NCI-H510A treated with DMSO at 0.1 percent for 48 hours (cell line): ENCODE data around the gene HOXA7.

Experiments
- DNase-seq: peaks from one replicate; lab custom pipeline; 2025; lab: John Stamatoyannopoulos, UW

Gene HOXA7

DNA sequence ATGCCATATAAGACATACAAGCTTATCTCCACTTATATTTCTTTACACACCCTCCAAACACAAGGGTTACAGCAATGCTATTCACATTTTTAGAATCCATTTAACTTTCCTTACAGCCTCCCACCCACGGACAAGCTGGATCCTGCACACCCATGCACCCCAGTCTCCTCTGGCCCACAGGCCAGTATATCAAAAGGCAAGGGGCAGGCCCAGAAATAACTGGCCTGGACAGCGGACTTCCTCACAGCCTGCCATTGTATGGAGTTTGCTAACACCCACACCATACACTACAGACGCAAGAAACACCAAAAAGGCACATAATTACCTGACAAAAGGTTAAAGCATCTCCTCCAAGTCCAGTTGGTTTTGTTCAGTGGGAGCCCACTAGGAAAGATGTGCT lies 37.9 kb downstream of the HOXA7 start:
- no peak for DNase-seq

- DNase-seq: no peak
These were observed 38.5 kb downstream of the HOXA7 start for GRCh38 chr7:27117887-27118491.

DNA sequence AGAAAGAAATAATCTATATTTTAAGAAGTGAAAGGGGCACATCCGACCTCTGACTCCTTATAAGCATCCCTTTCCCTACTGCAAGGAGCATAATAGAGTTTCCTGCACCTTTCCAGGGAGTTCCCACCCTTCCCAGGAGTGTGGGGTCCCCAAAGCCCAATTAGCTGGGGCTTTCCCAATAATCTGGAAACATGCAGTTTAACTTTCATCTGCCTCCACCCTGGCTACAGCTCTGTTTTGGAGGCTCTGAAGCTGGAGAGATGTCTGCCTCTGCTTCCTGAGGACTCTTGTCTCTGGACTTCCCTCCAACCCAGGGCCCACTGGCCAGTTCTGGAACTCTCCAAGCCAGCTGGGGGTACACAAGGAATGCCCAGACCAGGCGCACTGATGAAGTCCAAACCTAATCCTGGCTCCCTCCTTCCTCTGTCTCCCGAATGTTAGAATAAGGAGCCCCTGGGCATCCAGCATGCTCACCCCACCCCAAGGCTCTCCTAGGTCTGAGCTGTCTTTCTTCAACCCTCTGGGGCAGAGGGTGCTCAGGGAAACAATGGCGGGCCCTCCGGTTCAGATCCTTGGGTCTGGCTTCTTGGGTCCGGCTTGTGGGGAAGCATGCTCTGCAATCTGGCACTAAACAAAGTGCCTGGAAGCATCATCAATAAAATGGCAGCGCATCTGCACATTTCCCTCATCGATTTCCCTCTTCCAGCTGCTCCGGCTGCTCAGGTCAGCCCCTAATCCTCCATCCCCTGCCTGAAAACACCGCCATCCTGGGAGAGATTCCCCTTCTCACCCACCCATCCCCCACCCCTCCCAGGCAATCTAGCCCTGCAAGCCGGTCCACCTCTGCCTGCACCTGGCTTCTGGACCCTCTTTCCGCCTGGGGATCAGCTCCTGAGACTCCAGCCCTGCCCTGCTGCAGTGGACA lies 39.3 kb downstream of the HOXA7 start:
- DNase-seq: no peak

GRCh38 chr7:27116031-27116961 lies 40.2 kb downstream of the HOXA7 start:
- no peak for DNase-seq

DNA sequence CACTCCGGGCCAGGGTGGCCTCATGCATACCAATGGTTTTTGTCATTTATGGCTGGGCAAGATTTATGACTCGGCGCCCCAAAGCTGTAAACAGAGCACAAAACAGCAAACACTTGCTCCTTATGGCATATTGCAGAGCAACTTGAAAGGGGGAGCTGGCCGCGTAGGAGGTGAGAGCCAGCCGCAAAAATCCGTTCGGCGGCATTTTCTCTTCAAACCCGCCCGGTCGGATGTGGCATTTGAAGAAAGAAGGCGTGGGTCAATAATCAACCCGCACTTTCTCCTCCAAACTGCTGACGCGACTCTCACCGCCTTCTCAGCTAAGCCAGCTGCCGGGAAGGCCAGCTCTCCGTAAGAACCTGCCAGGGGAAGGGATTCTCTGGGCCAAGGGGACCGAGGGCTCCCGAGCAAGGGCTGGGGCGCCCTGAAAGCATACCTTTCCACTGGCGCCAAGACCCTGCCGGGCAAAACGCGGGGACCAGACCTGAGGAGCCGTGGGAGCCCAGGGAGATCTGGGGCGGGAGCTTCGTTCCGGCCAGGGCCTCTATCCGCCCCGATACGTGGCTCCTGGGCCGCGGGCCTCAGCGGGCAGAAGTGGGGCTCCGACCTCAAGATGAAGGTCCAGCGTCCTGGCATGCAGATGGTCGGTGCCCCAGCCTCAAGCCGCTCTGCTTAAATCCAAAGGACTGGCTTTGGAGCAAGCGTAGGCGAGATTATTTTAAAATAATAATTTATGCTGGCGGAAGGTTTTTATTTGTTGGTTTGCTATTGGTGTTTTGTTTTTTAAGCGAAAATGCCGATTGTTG lies 41.1 kb downstream of the HOXA7 start:
- DNase-seq: no peak

DNA sequence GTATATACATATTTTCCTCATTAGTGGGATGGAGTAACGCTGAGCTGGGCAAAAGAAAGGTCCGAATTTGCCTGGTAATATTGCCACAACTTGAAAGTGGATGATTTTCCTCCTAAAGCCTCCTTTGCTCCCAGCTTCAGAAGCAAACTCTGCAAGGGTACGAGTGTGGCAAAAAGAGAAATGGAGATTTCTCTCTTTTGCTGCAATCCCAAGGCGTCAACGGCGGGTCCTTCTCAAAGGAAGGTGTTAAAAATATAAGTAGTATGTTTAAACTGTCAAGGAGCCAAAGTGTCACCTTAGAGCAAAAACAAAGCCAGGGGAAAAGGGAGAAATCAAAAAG lies 41.6 kb downstream of the HOXA7 start:
- no peak for DNase-seq

DNA sequence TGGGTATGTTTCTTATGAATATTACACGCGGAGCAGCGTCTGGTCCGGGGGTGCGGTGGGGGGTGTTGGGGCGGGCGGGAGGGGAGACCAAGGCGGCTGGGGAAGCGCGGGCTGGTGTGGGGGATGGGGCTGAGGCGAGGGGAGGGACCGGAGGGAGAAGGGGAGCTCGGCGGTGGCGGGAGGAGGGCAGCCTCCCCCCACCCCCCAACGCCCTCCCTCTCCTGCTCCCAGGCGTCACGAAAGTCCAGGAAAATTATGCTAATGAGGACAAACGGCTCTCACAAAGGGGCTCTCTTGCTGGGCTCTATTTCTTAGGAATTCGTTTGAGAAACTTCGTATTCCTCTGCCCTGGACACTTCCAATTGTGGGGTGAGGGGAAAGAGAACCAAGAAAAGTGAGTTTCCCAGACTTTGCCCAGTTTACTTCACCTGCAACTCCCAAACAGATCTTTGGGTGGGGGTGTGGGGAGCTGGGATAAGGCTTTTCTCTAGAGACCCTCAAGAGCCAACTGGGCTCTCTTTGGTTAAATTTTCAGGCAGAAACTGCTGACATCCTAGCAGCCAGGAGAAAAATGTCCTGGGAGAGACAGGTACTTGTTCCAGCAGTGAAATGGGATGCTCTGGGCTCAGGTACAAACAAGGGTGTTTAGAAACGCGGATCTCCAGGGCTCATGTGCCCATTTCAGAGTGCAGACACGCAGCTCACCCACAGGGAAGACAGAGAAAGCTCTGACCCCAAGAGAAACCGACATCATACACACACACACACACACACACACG lies 42.3 kb downstream of the HOXA7 start:
- DNase-seq: no peak

DNA sequence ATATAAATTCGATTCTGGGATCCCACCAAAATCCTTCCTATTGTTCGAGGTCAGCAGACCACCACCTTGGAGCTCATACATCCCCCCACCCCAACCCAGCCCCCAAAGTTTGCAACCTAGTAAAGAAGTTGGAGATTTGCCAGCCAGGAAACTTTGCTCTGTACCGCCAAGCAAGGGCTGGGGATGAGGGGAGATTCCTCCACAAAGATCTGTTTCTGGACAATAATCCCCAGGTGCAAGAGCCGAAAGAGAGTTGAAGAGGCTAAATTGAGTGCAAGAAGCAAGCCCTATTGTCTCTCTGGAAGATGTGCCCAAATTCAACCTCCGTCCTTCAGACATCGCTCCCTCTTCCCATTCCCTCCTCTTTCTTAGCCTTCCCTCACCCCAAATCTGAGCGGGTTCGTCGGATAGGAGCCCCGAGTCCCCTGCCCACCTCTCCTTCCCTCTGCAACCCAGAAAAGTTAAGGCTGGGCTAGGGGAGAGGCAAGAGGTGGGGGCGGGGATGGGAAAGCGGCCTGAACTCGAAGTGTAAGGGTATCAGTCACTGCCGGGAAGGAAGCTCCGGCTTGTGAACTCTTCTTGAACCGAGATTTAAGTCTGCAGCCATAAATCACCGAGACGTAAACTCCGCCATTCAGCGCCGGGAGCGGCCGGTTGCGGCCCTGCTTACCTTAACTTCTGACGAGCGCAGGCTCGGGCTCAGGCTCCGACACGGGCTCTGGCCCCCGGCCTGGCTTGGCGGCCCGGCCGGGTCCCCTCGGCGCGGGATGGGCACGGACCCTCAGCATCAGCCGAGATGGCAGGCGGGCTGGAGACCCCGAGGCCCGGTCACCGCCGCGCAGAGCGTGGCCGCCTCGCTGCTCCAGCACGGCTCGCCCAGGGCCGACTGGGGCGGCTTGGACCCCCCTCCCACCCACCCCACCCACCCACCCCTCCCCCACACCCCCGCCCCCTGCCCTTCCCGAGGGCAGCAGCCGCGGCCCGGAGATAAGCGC lies 43.2 kb downstream of the HOXA7 start:
- DNase-seq: no peak

- DNase-seq: no peak
These were observed 44.1 kb downstream of the HOXA7 start for GRCh38 chr7:27112361-27112760.

GRCh38 chr7:27111751-27112277 lies 44.7 kb downstream of the HOXA7 start:
- DNase-seq: no peak

GRCh38 chr7:27111042-27111750 lies 45.3 kb downstream of the HOXA7 start:
- DNase-seq: no peak

DNA sequence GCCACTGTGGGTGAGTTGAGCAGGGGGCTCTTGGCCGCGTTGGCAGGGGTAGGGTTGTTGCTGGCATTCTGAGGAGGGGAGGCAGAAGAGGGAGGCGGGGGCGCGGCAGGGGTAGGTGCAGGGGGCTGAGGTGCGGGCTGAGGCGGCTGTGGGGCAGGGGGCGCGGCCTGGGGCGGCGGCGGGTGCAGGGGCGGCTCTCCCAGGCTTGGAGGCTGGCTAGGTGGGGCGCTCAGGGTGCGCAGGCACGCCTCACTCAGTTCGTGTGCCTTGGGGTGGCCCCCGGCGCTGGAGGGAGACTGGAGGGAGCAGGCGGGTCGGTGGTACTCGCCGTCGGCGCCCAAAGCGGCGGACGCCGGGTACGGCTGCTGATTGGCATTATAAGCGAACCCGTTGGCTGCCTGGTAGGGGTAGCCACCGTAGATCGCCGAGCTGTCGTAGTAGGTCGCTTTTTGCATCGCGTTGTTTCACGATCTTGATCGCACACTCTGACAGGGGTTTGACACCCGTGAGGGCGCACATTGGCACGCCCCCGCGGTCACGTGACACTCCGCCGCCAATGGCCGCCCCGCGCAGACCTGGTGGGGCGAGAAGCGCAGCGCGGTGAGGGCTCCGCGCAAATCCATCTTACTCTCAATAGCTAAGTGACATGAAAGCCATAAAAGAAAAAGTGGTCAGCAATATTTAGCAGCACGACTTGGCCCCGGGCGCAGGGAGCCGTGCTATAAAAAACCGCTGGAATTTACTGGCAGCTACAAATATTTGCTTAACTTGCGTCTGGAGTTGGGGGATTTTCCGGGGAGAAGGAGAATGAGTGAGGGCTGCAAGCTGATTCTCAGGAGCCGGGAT lies 46.1 kb downstream of the HOXA7 start:
- DNase-seq: no peak

- DNase-seq: no peak
These were observed 46.8 kb downstream of the HOXA7 start for GRCh38 chr7:27109466-27110185.

- DNase-seq: peak; percentile 61
These were observed 47.9 kb downstream of the HOXA7 start for GRCh38 chr7:27108390-27109127.

- DNase-seq: no peak
These were observed 48.8 kb downstream of the HOXA7 start for GRCh38 chr7:27107391-27108381.
